DOHH2 (cell line): ENCODE data around the gene SLC30A1.

Source experiments
- CTCF ChIP-seq: fragments of 200-600 bp; sonication (generic); IDR thresholded peaks from one replicate; pipeline ENCODE4 v1.5.1; 2014; ENCODE audit warnings: antibody characterized with exemption, mild to moderate bottlenecking, low read depth, low read length; ENCODE audit not compliant: poor library complexity, severe bottlenecking
- EZH2phosphoT487 ChIP-seq: fragments of 200-600 bp; sonication (generic); IDR thresholded peaks from 2 replicates; pipeline ENCODE4 v1.6.1; 2017; ENCODE audit warnings: borderline replicate concordance, mild to moderate bottlenecking, antibody characterized with exemption, low read length, moderate library complexity, mixed read lengths

- no peak for TF ChIP-seq CTCF
- no peak for TF ChIP-seq EZH2phosphoT487
Observed at GRCh38 chr1:211525101-211525676, 53.8 kb downstream of the SLC30A1 start.
